ENCODE results near the gene CFAP77.

GRCh38 chr9:132401824-132402223 lies 8.2 kb upstream of the CFAP77 start:
- no peak for TF ChIP-seq ARID2 (CRISPR knock-in tag; IDR thresholded peaks at IDR 0.05; ENCODE audit: borderline replicate concordance)
- no peak for TF ChIP-seq TAF1 (CRISPR knock-in tag; IDR thresholded peaks at IDR 0.05)
- no peak for TF ChIP-seq CEBPB (IDR thresholded peaks at IDR 0.05; ENCODE audit: borderline replicate concordance, low read depth, low read length)
